ENCODE results near the gene RHBDL3. TPM values are rescaled to one million over a fixed set of nuclear protein-coding genes. Genes with fewer than 3 reads are reported as not detected.

The RHBDL3 gene
- under 0.01 TPM in 1 of 2 replicates, not detected in the other for total RNA-seq

GRCh38 chr17:32265192-32265923 lies at the start of gene RHBDL3:
Gene RHBDL3 (plus strand): TSS chr17:32265832. CDS start chr17:32266190, 358 bp downstream.

GRCh38 chr17:32341857-32342602 lies 76.4 kb downstream of the RHBDL3 start, which contains the start of gene C17orf75:
Gene C17orf75 (minus strand): TSS chr17:32342173. CDS start chr17:32342139, 34 bp downstream.

GRCh38 chr17:32349854-32350665 lies 84.4 kb downstream of the RHBDL3 start, which contains the start of gene ZNF207:
Gene ZNF207 (plus strand): TSS chr17:32350157. CDS start chr17:32350286, 129 bp downstream.

Other genes with a start within 250 kb of the RHBDL3 start
- 37.7 and 41.2 TPM in 2 replicates for gene RHOT1, start 123.3 kb upstream of the RHBDL3 start, total RNA-seq
- 16.6 and 22.0 TPM in 2 replicates for gene C17orf75, start 76.3 kb downstream of the RHBDL3 start, total RNA-seq
- 68.9 and 133 TPM in 2 replicates for gene ZNF207, start 84.3 kb downstream of the RHBDL3 start, total RNA-seq
- 142 and 171 TPM in 2 replicates for gene PSMD11, start 178.7 kb downstream of the RHBDL3 start, total RNA-seq
- gene CDK5R1, start 221.2 kb downstream of the RHBDL3 start, total RNA-seq, result 1.4 and 1.9 TPM in 2 replicates